Body of pancreas (tissue), 4 donors: ENCODE data around the gene FXYD3. TPM values are rescaled to one million over a fixed set of nuclear protein-coding genes. Genes with fewer than 3 reads are reported as not detected.

Experiments
- ATAC-seq: fragments of 150-250 bp; one replicate; pipeline ENCODE4 v1.9.1; 2016
- DNase-seq, 4 donors: peaks; one replicate each; pipeline ENCODE4 v3.0.0-alpha.2; 2019
- H3K27ac ChIP-seq, 4 donors: fragments of 200-600 bp; sonication (generic); 1 replicate in 3 of 4; 2 replicates in 1 of 4; pipeline versions ENCODE4 v1.5.1 to v1.6.1; 2016 to 2019; ENCODE audit warnings: mild to moderate bottlenecking in 1 of 4, mixed read lengths in 1 of 4, moderate library complexity in 1 of 4
- H3K27me3 ChIP-seq, 2 donors: fragments of 200-600 bp; sonication (generic); one replicate each; pipeline ENCODE4 v1.6.0; 2016; ENCODE audit warnings: mild to moderate bottlenecking in 1 of 2
- H3K36me3 ChIP-seq, 2 donors: fragments of 200-600 bp; sonication (generic); replicated peaks in 1 of 2; 2 replicates each; pipeline ENCODE4 v1.5.1; 2016; ENCODE audit warnings: low read depth in 2 of 2; ENCODE audit not compliant: insufficient read depth in 1 of 2
- H3K4me1 ChIP-seq: fragments of 200-600 bp; sonication (generic); one replicate; pipeline ENCODE4 v1.6.0; 2016
- H3K4me3 ChIP-seq, 2 donors: fragments of 200-600 bp; sonication (generic); 1 replicate in 1 of 2; 2 replicates in 1 of 2; pipeline ENCODE4 v1.5.1; 2016 to 2019
- H3K9me3 ChIP-seq, 3 donors: fragments of 200-600 bp; sonication (generic); 1 replicate in 2 of 3; 2 replicates in 1 of 3; pipeline ENCODE4 v1.5.1; 2016
- POLR2A ChIP-seq, 3 donors: fragments of 450-650 bp; IDR thresholded peaks; one replicate each; pipeline ENCODE4 v1.6.1; 2016; ENCODE audit warnings: antibody characterized with exemption in 3 of 3, mild to moderate bottlenecking in 2 of 3
- WGBS, 2 donors: methylation state at CpG; one replicate each; pipeline ENCODE4 v1.1.5; 2017; 5-methylcytosine and 5-hydroxymethylcytosine counted together
- intact Hi-C: fragments of 100-400 bp; cut with DNase I; formaldehyde crosslinking; loops from one replicate; pipeline ENCODE4 v1.15.1; 2023
- total RNA-seq, 2 donors: library from RNA; depleted of rRNA; stranded (reverse); fragments of >200 nt; gene quantifications; one replicate each; pipeline ENCODE4 v1.1.0, GENCODE V29; 2016
- TF ChIP-seq, protein P1 (sequence below), 7 experiments: fragments of 450-650 bp in 4 of 7; fragments of 200-600 bp in 3 of 7; sonication (generic) in 3 of 7; IDR thresholded peaks; one replicate each; pipeline ENCODE4 v1.5.1; 2016 to 2019; ENCODE audit warnings: antibody characterized with exemption in 7 of 7

FXYD3 gene
- total RNA-seq, 2 donors from 2014 or later, result 13.5 to 51.6 TPM

DNA sequence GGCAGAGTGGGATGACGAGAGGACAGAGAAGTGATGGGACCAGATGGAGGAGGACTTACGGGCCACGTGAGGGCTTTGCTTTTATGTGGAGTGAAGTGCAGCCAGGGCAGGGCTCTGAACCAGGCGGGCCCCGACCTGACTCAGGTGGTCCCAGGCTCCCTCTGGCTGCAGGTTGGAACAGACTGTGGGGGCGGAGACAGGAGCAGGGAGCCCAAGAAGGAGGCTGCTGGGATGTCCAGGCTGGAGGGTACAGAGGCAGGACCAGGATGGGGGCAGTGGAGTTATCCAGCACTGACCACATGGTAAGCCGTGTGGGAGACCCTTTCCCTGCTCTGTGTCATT is 41.0 kb downstream of the FXYD3 start:
- Histone ChIP-seq H3K9me3 (no peaks in the 10 kb centered on the region), H3K36me3 (no peaks in the 10 kb centered on the region), H3K4me3 (no peak overlapping the region), H3K27ac (no peak overlapping the region), H3K27me3 (peaks cover 0 to 20% of the 10 kb centered on the region in 2 donors), H3K4me1 (peaks cover 18% of the 10 kb centered on the region)
- DNase-seq, result no peak
- 58 to 78% methylated on average over 7 of the region's 7 CpGs for WGBS, 2 donors
- no peak for ATAC-seq
- intact Hi-C loops, result no loop called here
- no peak for TF ChIP-seq POLR2A (IDR thresholded peaks at IDR 0.05)
- TF ChIP-seq, protein P1, sequence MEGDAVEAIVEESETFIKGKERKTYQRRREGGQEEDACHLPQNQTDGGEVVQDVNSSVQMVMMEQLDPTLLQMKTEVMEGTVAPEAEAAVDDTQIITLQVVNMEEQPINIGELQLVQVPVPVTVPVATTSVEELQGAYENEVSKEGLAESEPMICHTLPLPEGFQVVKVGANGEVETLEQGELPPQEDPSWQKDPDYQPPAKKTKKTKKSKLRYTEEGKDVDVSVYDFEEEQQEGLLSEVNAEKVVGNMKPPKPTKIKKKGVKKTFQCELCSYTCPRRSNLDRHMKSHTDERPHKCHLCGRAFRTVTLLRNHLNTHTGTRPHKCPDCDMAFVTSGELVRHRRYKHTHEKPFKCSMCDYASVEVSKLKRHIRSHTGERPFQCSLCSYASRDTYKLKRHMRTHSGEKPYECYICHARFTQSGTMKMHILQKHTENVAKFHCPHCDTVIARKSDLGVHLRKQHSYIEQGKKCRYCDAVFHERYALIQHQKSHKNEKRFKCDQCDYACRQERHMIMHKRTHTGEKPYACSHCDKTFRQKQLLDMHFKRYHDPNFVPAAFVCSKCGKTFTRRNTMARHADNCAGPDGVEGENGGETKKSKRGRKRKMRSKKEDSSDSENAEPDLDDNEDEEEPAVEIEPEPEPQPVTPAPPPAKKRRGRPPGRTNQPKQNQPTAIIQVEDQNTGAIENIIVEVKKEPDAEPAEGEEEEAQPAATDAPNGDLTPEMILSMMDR (IDR thresholded peaks at IDR 0.05), result no peak

GRCh38 chr19:35157431-35157830 is 41.8 kb downstream of the FXYD3 start:
- H3K36me3 ChIP-seq, result no peaks in the 10 kb centered on the region
- H3K27ac ChIP-seq, result no peak overlapping the region
- peaks cover 0 to 20% of the 10 kb centered on the region in 2 donors for H3K27me3 ChIP-seq
- TF ChIP-seq POLR2A (IDR thresholded peaks at IDR 0.05), result no peak
- TF ChIP-seq, protein P1 (IDR thresholded peaks at IDR 0.05), result no peak
- no peak overlapping the region for H3K4me3 ChIP-seq
- no peak for ATAC-seq
- 78 to 85% methylated on average over 4 of the region's 4 CpGs for WGBS, 2 donors
- H3K4me1 ChIP-seq, result peaks cover 18% of the 10 kb centered on the region
- H3K9me3 ChIP-seq, result no peaks in the 10 kb centered on the region
- intact Hi-C loops, result no loop called here
- DNase-seq, result no peak

DNA sequence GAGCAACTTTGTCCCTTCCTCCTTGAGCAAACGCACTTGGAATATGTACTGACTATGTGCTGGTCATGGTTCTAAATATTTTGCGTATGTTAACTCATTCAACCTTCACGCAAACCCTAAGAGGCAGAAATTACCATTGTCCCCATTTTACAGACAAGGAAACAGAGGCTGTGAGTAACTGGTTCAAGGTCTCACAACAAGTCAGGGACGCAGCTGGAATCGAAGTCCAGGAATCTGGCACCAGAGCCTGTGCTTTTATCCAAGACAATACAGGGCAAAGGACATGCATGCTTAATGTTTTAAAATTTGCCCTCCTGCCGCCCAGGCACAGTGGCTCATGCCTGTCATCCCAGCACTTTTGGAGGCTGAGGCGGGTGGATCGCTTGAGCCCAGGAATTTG is 44.0 kb downstream of the FXYD3 start:
- no peak for TF ChIP-seq POLR2A (IDR thresholded peaks at IDR 0.05)
- TF ChIP-seq, protein P1 (IDR thresholded peaks at IDR 0.05), result no peak
- WGBS, 2 donors, result 51 to 60% methylated on average over 8 of the region's 8 CpGs
- H3K4me3 ChIP-seq, result no peak overlapping the region
- no peaks in the 10 kb centered on the region for H3K9me3 ChIP-seq
- no peak overlapping the region for H3K27ac ChIP-seq
- H3K27me3 ChIP-seq, result peaks cover 0 to 5% of the 10 kb centered on the region in 2 donors
- H3K4me1 ChIP-seq, result peaks cover 7% of the 10 kb centered on the region
- intact Hi-C loops, result no loop called here
- DNase-seq, result no peak
- no peaks in the 10 kb centered on the region for H3K36me3 ChIP-seq
- ATAC-seq, result no peak

DNA sequence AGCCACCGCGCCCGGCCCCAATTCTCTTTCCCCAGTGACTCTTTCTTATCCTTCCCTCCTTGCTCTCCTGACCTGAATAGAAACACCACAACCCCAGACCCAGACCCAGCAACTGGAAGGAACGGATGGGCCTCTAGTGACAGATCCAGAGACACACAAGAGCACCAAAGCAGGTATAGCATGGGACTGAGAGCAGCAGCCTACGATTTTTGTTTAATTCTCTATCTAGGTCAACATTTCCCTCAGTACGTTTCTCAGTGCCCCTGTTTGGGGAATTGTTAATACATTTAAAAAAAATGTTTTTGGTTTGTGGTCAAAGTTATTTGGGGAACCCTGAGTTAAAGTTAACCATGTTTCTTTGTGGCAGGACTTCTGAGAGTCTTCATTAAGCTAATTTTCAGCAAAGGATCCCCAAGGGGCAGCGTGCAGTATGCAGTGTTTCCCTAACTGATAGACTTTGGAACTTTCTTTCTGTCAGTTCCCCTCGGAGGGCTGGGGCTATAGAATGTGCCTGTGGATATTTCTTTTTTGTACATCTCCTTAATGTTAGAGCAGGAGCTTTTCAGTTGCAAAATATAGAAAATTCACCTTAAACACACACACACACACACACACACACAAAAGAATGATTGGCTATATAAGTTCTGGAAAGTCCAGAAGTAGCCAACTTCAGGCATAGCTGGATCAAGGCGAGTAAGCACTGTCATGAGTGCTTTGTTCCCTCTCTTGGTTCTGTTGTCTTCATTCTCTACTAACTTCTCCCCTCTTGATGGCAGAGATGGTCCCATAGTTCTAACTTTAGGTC is 45.2 kb downstream of the FXYD3 start:
- ATAC-seq, result no peak
- TF ChIP-seq, protein P1 (IDR thresholded peaks at IDR 0.05), result no peak
- no peak for TF ChIP-seq POLR2A (IDR thresholded peaks at IDR 0.05)
- H3K4me3 ChIP-seq, result no peak overlapping the region
- no peak overlapping the region for H3K27ac ChIP-seq
- no peaks in the 10 kb centered on the region for H3K36me3 ChIP-seq
- H3K4me1 ChIP-seq, result no peaks in the 10 kb centered on the region
- peaks cover 0 to 4% (median 0%) of the 10 kb centered on the region in 3 donors for H3K9me3 ChIP-seq
- H3K27me3 ChIP-seq, result no peaks in the 10 kb centered on the region
- 79 to 82% methylated on average over 9 of the region's 9 CpGs for WGBS, 2 donors
- intact Hi-C loops, result no loop called here
- DNase-seq, result no peak

- Histone ChIP-seq H3K36me3 (no peaks in the 10 kb centered on the region), H3K9me3 (peaks cover 0 to 10% (median 0%) of the 10 kb centered on the region in 3 donors), H3K27ac (no peak overlapping the region), H3K27me3 (no peaks in the 10 kb centered on the region), H3K4me3 (no peak overlapping the region), H3K4me1 (no peaks in the 10 kb centered on the region)
- no peak for TF ChIP-seq POLR2A (IDR thresholded peaks at IDR 0.05)
- TF ChIP-seq, protein P1 (IDR thresholded peaks at IDR 0.05), result no peak
- DNase-seq (no peak), ATAC-seq (no peak)
- WGBS, 2 donors, result 94 to 100% methylated on average over 2 of the region's 2 CpGs
- intact Hi-C loops, result no loop called here
These were observed 45.8 kb downstream of the FXYD3 start for GRCh38 chr19:35161434-35161743.
